EH (cell line): Measurements from ENCODE around the gene WDFY3.

Source experiments
- DNase-seq: peaks from one replicate; pipeline ENCODE4 v3.0.0-alpha.2; 2015; ENCODE audit warnings: low read depth

Gene WDFY3

GRCh38 chr4:84907145-84907544 lies 59.3 kb downstream of the WDFY3 start:
- DNase-seq: no peak

DNA sequence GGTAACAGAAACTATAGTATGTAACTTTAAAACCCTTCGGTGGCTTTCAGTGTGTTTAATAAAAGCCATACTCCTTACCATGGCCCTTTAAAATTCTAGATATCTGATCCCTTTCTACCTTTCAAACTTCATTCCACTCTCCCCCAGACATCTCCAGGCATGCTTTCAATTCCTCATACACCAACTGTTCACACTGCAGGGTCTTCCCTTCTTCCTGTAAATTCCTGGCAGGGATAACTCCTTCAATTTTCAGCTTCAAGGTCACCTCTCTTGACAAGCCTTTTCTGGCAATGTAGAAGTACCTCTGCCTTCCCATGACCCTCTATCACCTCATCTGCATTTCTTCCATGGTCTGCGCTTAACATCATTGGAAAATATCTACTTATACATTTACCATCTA lies 60.8 kb downstream of the WDFY3 start:
- DNase-seq: no peak

- DNase-seq: no peak
Observed at GRCh38 chr4:84901740-84902281, 64.7 kb downstream of the WDFY3 start.

GRCh38 chr4:84901173-84901572 lies 65.3 kb downstream of the WDFY3 start:
- no peak for DNase-seq

DNA sequence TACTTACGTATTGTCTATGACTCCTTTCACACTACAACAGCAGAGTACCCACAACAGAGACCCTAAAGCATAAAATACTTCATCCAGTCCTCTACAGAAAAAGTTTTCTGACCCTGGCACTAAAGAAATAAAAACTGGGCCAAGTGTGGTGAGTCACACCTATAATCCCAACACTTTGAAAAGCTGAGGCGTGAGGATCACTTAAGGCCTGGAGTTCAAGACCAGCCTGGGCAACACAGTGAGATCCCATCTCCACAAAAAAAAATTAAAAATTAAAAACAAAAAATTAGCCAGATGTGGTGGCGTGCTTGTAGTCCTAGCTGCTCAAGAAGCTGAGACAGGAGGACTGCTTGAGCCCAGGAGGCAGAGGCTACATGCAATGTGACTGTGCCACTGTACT lies 66.9 kb downstream of the WDFY3 start:
- DNase-seq: no peak

GRCh38 chr4:84897516-84897915 lies 69.0 kb downstream of the WDFY3 start:
- no peak for DNase-seq

DNA sequence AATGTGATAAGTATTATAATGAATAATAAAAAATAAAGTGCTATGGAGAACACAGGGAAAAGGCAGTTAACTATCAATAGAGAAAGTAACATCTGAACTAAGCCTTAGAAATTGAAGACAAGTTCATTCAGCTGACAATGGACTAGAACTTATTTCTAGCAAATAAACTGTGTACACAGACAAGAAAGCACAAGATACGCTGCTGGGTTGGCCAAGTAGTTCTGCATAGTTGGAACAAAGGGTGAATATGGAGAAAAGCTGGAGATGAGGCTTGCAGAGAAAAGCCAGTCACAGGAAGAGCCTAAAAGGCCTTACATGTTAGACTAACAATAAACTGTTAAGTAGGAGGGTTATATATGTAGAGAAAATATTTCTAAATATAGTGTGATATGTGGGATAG lies 71.2 kb downstream of the WDFY3 start:
- no peak for DNase-seq

DNA sequence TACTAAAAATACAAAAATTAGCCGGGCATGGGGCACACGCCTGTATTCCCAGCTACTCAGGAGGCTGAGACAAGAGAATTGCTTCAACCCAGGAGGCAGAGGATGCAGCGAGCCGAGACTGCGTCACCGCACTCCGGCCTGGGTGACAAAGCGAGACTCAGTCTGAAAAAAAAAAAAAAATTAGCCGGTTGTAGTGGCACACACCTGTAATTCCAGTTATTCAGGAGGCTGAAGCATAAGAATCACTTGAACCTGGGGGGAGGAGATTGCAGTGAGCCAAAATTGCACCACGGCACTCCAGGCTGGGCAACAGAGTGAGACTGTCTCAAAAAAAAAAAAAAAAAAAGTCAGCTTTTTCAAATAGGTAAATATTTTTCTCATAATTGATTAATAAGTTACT lies 71.9 kb downstream of the WDFY3 start:
- no peak for DNase-seq

- no peak for DNase-seq
Observed at GRCh38 chr4:84892950-84893349, 73.5 kb downstream of the WDFY3 start.

GRCh38 chr4:84887824-84888223 lies 78.7 kb downstream of the WDFY3 start:
- peak; percentile 69 for DNase-seq

DNA sequence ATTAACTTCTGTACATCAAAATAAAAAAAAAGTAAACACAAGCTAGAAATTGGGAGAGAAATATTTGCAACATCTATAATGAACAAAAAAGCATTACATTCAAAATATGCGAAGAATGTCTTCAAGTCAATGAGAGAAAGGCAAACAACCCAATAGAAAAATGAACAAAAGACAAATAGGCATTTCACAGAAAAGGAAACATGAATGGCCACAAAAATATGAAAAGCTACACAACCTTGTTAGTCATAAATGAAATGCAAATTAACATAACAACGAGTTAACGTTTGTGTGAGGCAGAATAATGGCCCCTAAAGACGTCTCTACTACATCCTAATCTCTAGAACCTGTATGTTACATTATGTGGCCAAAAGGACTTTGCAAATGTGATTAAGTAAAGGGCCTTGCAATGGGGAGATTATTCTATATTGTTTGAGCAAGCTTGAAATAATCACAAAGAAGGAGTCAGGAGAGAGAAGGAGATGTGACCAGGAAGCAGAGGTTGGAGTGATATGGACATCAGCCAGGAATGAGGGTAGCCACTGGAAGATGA lies 86.8 kb downstream of the WDFY3 start:
- peak; percentile 57 for DNase-seq

DNA sequence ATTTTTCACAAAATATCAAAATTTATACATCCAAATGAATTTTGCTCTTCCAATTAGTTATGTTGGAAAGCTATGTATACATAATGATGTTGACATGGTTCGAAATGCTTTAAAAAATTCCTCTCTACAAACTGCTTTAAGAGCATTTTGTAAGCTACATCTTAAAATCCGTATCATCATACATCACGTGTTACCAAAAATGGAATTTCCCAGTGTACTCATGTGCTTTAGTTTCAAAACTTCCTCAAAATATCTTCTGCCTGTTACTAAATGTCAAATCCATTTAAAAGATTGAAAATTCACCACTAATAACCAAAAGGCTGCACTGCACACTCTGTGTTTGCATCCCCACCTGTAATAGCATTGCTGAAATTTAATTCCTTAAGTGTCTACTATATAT lies 87.9 kb downstream of the WDFY3 start:
- peak; percentile 34 for DNase-seq

GRCh38 chr4:84878090-84878489 lies 88.4 kb downstream of the WDFY3 start:
- peak; percentile 90 for DNase-seq

DNA sequence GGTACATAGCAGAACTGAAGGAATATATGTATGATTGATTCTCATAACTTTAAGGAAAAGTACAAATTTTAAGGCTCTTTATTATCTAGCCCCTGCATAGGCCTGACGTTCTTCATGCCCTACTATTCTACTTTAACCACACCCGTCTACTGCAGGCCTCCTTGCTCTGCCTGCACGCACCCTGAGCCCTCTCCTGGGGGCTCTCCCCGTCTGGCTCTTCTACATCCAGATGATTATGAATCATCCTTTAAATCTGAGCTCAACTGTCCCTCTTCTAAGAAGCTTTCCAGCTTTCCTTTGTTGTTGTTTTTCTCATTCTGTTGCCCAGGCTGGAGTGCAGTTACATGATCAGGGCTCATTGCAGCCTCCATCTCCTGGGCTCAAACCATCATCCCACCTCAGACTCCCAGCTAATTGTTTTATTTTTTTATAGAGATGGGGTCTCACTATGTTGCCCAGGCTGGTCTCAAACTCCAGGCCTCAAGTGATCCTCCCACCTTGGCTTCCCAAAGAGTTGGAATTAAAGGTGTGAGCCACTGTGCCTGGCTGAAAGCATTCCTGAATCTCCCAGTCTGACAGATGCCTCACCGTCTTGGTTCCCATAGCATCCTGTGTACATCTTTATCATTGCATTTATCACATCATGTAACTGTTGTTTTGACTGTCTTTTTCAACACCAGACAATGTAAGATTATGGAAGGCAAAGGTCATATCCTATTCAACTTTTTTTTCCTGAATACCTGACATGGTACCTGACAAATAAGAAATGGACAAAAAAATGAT lies 89.2 kb downstream of the WDFY3 start:
- peak; percentile 50 for DNase-seq

GRCh38 chr4:84875636-84876371 lies 90.7 kb downstream of the WDFY3 start:
- DNase-seq: no peak

GRCh38 chr4:84874619-84875018 lies 91.9 kb downstream of the WDFY3 start:
- no peak for DNase-seq

DNA sequence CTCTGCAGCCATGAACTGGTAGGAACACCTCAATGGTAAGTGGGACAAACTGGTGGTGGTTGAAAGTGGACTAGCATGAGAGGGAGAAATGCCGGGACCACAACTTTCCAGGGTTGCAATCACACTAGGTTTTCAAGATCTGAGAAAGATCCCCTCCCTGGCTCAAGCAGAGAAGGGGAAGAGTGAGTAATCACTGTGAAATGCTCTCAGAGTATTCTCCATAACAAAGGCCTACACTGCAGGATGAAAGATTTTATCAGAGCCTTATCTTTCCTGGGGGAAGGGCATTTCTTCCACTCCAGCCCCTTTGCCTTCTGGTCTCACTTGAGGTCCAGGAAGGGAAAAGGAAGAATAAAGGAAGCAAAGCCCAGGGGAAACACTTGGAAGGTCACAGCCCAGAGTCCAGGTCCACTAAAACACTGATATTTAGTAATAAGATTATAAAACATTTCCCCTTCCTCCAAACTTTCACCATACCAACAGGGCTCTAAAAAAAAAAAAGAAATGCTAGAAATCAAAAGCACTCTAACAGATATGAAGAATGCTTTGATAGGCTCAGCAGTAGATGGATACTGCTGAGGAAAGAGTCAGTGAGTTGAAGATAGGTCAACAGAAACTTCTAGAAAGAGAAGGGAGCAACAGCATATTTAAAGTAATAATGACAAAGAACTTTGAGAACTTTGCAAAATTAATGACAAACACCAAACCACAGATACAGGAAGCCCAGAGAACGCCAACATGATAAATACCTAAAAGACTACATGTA lies 95.9 kb downstream of the WDFY3 start:
- DNase-seq: peak; percentile 87

GRCh38 chr4:84866295-84866694 lies 100.2 kb downstream of the WDFY3 start:
- no peak for DNase-seq

DNA sequence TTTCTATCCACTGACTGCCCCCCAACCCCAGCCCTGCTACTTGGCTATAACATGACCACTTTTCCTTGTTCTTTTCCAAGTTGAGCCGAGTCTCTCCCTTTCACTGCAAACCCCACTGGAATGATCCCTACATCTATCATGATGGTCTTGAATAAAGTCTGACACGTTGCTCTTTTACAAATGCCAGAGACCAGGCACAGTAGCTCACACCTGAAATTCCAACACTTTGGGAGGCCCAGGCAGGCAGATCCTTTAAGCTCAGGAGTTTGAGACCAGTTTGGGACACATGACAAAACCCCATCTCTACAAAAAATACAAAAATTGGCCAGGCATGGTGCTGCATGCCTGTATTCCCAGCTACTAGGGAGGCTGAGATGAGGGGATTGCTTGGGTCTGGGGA lies 100.9 kb downstream of the WDFY3 start:
- no peak for DNase-seq

GRCh38 chr4:84862064-84862463 lies 104.4 kb downstream of the WDFY3 start:
- no peak for DNase-seq

- no peak for DNase-seq
Observed at GRCh38 chr4:84857296-84857695, 109.2 kb downstream of the WDFY3 start.

- DNase-seq: no peak
Observed at GRCh38 chr4:84856468-84857049, 109.9 kb downstream of the WDFY3 start.
